ENCODE results near the gene RRAD.
"Not testable (repeated sequence)": the region's sequence is repeated elsewhere in the genome, so short reads cannot be mapped to it uniquely, and the experiment has no call there.

The RRAD gene, protein sequence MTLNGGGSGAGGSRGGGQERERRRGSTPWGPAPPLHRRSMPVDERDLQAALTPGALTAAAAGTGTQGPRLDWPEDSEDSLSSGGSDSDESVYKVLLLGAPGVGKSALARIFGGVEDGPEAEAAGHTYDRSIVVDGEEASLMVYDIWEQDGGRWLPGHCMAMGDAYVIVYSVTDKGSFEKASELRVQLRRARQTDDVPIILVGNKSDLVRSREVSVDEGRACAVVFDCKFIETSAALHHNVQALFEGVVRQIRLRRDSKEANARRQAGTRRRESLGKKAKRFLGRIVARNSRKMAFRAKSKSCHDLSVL

DNA sequence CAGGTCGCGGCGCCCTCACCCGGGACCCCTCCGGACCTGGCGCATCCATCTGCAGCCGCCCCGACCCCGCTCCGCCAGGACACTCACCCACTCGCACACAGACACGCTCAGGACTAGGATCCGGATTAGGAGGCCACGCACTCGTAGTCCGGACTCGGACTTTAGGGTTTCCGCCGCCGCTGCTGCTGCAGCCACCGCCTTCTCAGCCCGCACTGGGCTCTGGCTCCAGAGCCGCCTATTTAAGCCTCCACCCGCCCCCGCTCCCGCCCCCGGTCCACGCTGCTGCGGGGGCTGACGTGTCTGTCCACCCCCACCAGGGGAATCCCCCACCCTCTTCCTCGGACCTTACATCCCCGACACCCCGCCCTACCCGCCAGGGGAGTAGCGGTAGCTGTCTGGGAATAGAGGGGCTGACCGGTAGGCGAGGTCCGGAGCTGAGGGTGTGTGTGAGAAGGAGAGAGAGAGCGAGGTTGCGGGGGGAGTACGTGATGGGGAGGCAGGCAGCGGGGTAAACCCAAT is at the start of gene RRAD:
TSS of gene RRAD (minus strand) at position 214 of the 519 bp plus-strand sequence. CDS start 356 bp downstream, outside the sequence.
- no peak for DNase-seq

DNA sequence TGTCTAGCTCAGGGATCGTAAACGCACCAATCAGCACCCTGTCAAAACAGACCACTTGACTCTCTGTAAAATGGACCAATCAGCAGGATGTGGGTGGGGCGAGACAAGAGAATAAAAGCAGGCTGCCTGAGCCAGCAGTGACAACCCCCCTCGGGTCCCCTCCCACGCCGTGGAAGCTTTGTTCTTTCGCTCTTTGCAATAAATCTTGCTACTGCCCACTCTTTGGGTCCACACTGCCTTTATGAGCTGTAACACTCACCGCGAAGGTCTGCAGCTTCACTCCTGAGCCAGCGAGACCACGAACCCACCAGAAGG is 49.6 kb upstream of the RRAD start:
- DNase-seq: peak; percentile 43 to 58

- not testable (repeated sequence) for DNase-seq
Measured at GRCh38 chr16:66974156-66974931, 49.0 kb upstream of the RRAD start.

- no peak for DNase-seq
Measured at GRCh38 chr16:66973716-66974115, 48.4 kb upstream of the RRAD start.

DNA sequence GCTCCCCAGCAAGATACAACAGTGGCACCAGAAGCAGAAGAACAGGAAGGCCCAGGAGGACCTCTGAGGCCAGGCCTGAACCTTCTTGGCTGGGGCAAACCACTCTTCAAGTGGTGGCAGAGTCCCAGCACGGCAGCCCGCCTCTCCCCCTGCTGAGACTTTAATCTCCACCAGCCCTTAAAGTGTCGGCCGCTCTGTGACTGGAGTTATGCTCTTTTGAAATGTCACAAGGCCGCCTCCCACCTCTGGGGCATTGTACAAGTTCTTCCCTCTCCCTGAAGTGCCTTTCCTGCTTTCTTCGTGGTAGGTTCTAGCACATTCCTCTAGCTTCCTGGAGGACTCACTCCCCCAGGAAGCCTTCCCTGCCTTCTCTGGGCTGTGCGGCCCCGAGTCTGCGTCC is 47.6 kb upstream of the RRAD start:
- no peak for DNase-seq

GRCh38 chr16:66970775-66971720 is 45.7 kb upstream of the RRAD start:
- DNase-seq: no peak

GRCh38 chr16:66968847-66969246 is 43.5 kb upstream of the RRAD start:
- DNase-seq: no peak

- no peak for DNase-seq
Measured at GRCh38 chr16:66964049-66964448, 38.7 kb upstream of the RRAD start.

- no peak for DNase-seq
Measured at GRCh38 chr16:66961914-66962313, 36.6 kb upstream of the RRAD start.

GRCh38 chr16:66961065-66961744 is 35.9 kb upstream of the RRAD start, which contains the start of gene CES3:
Gene CES3, plus strand, starts transcription at chr16:66961266. Its CDS starts 42 bp downstream, at chr16:66961308.
- peak; percentile 66 to 70 for DNase-seq

- DNase-seq: no peak
Measured at GRCh38 chr16:66960270-66960669, 34.9 kb upstream of the RRAD start.

DNA sequence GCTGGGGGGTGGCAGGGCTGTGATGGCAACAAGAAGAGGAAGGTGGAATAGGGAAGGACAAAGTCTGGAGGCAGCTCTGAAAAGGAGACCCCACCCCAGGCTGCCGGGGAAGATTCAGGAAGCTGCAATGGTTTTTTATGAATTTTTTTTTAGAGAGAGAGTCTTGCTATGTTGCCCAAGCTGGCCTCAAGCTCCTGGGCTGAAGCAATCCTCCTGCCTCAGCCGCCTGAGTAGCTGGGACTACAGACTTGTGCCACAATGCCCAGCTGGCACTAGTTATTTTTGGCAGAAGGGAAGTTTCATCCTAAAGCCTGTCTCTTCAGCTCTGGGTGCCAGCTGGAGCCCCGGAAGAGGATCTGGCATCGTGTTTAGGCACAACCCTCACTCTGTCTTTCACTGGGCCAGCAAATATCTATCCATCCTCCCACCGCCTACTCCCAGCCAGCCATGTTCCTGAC is 34.4 kb upstream of the RRAD start:
- no peak for DNase-seq

GRCh38 chr16:66958857-66959703 is 33.7 kb upstream of the RRAD start:
- no peak for DNase-seq

GRCh38 chr16:66956154-66956457 is 30.8 kb upstream of the RRAD start:
- DNase-seq: not testable (repeated sequence)

- not testable (repeated sequence) for DNase-seq
Measured at GRCh38 chr16:66955363-66956153, 30.2 kb upstream of the RRAD start.

DNA sequence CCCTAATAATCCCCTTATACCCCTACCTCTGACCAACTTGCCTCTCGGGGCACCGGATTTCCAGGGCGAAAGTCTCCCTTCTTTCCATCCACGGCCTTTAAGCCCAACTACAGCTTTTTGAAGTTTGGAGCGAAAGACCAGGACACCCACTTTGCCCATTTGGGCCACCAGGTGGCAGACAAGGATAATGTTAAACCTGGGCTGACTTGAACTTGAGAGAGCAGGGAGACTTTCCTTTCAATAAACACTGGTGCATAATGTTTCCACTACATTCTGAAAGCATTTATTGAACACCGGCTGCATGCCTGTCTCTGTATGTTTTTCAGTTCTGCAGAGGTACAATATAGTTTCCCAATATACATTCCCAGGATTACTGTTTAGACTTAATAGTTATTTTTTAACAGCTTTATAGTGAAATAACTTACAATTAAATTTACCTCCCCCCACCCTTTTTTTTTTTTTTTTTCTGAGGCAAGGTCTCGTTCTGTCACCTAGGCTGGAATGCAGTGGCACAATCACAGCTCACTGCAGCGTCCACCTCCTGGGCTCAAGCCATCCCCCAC is 28.8 kb upstream of the RRAD start:
- peak; percentile 72 to 76 for DNase-seq

DNA sequence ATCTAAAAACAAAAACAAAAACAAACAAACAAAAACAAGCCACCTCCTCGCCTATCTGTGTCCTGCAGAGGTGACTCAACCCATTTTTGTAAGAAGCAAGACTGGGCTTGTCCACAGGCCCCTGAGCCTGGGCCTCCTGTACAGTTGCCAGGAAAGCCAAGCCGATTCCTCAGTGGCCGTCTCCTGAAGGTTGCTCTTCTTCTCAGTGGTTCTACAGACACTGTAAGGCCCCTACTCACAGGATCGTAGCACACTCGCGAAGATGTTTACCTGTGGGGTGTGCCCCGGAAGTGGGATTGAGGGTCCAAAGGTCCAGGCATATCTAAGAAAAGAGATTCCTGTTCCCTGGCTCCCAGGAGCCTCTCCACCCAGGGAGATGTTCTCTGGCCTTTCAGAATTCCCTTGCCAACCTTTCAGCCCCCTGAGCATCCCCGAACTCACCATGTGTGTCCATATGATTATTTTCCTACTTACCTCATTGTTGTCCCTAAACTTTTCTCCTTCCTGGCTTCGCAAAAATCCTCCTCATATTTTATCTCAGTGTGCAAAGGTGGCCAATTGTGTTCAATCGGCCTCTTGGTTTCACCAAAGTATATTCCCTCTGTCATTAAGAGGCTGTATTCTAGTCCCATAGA is 28.2 kb upstream of the RRAD start:
- DNase-seq: no peak

DNA sequence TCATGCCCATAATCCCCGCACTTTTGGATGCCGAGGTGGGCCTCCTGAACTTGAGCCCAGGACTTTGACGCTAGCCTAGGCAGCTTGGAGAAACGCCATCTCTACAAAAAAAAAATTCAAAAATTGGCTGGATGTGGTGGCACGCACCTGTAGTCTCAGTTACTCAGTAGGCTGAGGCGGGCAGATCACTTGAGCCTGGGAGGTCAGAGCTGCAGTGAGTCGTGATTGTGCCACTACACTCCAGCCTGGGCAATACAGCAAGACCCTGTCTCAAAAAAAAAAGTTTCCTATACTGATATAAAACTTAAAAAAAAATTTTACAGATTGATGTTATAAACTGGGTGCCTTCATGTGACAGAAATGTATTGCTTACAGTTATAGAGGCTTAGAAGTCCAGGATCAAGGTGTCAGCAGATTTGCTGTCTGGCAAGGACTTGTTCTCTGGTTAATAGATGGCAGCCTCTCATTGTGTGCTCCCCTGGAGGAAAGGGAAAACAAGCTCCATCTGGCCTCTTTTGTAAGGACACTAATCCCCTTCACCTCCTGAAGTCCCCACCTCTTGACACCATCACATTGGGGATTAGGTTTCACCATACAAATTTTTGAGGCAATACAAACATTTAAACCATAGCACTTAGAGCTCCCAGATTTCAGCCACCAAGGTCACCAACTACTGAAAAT is 27.2 kb upstream of the RRAD start:
- no peak for DNase-seq
